SH-SY5Y (cell line): ENCODE data around the gene NR1I3.
A peak's percentile ranks its signal among the peaks of the same experiment; 100 is the strongest.

ENCODE experiments used
- GATA2 ChIP-seq: IDR thresholded peaks from 2 replicates; pipeline ENCODE4 v1.6.1; 2011; ENCODE audit warnings: mild to moderate bottlenecking, low read depth, low read length
- GATA3 ChIP-seq: IDR thresholded peaks from 2 replicates; pipeline ENCODE4 v1.6.1; 2011; ENCODE audit warnings: low read depth, mild to moderate bottlenecking, low read length, moderate library complexity

Gene NR1I3

DNA sequence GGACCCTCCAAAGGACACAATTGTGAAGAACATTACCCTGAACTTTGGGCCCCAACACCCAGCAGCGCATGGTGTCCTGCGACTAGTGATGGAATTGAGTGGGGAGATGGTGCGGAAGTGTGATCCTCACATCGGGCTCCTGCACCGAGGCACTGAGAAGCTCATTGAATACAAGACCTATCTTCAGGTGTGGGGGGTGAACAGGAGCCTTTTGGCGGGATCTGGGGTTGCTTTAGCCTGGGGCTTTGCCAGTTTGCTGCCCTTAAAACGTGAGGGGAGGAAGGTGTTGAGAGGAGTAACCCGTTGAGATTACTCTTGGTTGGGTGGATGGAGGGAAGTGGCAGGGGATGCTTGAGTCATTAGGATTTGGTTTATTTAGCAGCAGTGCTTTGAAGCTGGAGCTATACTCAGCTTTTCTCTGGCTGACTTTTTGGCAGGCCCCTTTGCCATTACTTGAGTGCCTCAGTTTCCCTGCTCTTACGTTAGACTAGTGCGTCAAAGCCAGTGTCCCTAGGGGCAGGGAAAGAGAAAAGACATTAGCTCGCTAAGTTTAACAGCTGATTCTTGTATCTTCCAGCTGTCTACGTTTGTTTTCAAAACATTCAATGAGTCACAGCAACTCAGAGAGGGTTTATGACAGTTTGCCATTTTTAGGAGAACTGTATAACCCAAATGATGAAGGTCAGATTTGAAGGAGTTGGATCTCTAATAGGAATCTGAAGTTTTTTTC lies 31.4 kb downstream of the NR1I3 start:
- TF ChIP-seq GATA2 (no peak), GATA3 (no peak)

DNA sequence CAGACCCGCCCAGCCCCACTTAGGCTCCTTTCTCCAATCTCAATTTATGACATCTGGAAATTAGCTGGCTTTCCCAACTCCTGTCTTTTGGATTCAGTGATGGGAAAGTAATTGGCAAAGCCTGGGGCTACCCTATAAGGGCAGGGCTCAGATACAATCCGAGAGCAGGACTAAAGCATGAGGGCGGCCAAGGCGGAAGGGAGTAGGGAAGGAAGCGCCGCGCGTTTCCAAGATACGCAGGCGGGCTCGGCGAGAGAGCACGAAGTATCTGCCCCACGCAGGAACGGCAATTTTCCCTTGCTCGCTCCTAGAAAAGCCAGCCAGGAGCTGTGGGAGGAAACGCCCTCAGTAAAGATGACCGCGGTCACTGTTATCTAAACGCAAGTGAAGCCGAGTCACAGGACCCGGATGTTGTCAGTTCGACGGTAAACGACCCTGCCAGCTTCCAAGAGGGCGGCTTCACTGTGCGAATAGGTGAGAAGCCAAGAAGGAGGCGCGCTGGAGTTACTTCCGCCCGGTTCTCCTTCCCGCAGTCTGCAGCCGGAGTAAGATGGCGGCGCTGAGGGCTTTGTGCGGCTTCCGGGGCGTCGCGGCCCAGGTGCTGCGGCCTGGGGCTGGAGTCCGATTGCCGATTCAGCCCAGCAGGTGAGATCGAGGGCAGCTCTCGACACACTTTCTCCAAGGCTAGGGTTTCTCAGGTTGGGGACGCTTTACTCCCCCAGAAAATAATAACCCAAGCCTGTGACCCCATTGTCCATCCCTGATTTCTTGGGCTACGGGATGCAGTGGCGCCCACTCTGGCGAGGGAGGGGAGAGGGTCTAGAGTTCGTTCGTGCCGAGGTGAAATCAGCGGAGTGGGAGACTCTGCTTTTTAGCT lies 35.9 kb downstream of the NR1I3 start, which contains the start of gene NDUFS2:
NDUFS2 (plus strand) TSS at position 532 of the 877 bp plus-strand sequence; CDS start at position 551, 19 bp downstream.
- TF ChIP-seq GATA2 = peak; percentile 22; the same call in 1 of the 2 replicates
- TF ChIP-seq GATA3 = no peak

DNA sequence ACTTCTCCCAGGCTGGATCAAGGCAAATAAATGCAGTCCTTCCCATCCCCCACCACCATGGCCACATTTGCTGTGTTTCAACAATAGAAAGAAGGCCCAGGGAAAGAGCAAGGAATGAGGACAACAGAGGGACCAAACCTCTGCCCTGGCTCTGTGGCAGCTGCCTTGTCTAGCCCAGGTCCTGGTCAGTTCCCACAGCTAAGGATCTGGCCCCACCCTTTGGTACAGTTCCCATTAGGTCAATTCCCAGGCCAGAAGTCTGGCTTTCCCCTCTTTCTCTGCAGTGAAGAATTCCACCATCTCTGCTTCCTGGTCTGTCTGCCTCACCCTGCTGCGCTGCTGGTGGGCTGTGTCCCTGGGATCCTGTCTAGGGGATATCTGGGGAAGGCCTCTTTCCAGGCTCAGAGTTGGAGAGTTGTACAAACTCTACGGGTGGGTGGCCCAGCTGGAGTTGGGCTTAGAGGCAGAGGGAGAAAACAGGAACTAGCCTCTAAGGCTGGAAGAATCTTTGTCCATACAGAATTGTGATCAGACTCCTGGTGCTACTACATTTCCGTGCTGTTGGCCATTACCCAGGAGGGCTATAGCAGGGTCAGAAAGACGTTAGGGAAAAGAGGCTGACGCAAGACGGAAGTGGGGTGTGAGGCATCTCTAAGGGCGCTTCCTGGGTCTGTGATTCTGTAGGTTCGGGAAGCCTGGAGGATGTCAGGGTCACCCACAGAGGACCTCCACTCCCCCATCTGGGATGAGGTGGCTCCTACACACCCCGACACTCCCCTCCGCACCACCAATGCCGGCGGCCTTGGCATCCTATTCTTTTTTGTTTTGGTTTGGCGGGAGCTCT lies 36.8 kb downstream of the NR1I3 start:
- TF ChIP-seq GATA3 (no peak), GATA2 (no peak)

DNA sequence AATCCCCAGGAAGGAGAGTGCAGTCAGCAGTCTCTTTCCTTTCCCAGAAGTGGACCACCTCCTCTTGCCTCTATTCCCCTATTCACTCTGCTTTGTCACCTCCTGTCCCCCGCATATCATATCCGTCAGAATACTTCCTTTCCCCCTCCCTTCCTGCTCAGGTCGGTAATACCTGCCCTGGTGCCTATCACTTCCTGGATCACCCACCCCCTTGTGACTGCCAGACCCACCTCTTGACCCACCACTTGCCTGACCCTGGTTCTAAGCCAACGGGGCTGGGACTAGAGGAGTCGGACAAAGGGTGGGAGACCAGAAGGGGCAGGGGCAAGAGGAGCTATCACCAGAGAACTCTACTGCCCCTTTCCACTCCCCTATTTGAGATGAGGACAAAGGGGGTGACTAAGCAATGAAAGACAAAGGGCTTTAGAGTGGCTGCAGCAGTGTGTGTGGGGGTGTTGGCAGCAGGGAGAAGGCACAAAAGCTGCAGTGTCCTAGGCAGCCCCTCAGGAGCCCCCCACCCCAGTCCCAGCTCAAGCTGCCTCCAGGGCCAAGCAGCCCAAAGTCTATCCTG lies 37.5 kb downstream of the NR1I3 start:
- TF ChIP-seq GATA3 = no peak
- no peak for TF ChIP-seq GATA2

DNA sequence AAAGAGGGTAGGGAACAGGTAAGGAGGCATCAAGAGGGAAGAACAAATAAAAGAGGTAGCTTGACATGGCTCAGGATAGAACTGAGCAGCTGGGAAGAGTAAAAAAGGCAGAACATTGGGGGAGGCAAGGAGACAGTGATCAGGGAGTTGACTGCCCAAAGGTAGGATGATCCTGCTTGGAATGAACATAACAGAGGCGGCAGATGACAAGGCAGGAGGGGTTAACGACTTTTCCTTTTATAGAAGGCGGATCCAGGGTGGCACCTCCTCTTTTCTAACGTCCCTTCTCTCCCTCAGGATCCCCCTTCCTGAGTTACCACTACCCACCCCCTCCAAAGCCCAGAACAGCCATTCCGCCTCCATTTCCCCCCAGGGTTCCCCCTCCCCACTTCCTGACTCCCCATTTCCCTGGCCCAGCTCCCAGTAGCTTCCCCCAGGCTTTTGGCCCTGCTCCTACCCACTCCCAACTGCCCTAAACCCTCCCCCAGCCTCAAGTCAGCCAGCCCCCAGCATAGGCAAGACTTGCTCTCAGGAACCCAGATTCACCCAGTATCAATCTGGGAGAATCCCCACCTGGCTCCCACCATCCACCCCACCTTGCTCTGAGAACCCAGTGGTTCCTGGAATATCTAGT lies 38.4 kb downstream of the NR1I3 start:
- TF ChIP-seq GATA3 = no peak
- TF ChIP-seq GATA2 = no peak

DNA sequence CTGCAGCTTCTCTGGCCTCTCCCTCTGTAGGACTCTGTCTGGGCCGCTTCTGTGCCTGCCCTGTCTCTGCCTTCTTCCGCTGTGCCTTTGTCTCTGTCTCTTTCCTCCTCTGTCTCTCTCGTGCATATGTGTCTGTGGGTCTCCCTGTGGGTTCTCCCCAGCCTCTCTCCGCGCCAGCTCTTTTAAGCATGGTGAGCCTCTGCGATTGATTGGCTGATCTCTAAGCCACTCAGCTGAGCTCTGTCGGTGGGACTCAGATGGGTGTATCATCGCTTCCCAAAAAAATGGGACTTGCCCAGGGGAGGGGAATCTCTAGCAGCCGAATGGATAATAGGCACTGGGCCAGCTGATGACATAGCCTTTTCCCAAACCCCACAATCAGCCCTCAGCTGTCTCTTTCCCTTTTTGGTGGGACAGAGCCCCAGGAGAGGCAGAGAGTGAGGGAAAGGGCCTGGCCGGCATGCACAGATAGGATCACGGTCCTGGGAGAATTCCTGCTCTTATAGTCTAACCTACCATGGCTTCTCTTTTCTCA lies 39.0 kb downstream of the NR1I3 start, which contains the start of gene ADAMTS4:
ADAMTS4 (minus strand) TSS at position 158 of the 535 bp plus-strand sequence. CDS start 427 bp downstream, outside the sequence.
- TF ChIP-seq GATA2 (no peak), GATA3 (no peak)

DNA sequence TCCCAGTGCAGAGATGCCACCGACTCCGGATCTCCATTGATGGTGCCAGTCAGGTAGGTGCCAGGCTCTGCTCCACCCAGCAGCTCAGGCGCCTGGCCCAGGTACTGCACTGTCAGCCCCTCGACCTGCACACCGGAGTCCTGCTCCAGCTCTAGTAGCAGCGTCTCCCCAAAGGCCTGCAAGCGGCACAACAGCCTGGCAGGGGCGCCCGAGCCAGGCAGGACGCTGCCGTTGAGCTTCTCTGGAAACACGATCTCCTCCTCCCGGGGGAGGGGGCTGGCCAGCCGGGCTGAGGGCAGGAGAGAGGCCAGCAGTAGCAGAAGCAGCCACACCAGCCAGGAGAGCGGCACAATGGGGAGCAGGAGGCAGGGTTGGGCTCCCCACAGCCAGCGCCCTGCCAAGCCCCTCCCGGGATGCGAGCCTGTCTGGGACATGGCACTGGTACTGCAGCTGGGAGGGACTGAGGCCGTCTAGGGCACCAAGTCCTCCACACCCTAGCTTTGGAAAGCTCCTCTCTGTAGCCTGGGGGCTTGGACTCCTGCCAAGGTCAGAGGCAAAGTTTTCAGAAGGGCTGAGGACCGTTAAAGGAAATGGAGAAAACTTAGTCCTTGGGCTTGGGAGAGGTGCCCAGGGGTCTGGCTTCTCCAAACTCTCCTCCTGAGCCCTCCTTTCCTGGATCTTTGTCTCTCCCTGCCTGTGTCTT lies 39.7 kb downstream of the NR1I3 start:
- TF ChIP-seq GATA3 (no peak), GATA2 (no peak)

DNA sequence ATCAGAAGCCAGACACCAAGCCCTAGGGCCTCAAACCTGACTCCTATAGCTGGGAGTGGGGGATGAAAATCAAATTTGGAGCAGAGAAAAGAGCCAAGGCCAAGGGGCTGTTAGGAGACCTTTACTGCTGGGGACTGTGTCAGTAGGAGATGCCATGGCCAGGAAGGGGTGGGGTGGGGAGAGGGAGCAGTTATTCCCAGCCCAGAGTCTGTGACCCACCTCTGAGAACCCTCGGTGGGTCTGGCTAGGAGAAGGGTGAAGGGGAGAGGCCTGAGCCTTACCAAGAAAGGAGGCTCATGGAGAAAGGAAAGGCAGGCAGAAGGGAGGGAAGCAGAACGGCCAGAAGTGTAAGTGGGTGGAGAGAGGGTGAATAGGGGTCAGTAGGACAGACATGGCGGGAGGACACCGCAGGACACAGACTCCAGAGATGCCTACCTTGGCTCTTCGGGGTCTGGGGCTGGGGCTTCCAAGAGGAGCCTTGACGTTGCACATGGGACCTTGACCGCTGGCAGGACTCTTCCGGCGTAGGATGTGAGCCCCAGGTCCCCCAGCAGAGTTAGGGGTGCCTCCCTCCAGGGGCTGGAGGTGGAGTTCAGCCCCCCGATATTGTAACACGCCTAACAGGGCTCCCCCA lies 40.3 kb downstream of the NR1I3 start:
- TF ChIP-seq GATA2 = no peak
- TF ChIP-seq GATA3 = no peak

DNA sequence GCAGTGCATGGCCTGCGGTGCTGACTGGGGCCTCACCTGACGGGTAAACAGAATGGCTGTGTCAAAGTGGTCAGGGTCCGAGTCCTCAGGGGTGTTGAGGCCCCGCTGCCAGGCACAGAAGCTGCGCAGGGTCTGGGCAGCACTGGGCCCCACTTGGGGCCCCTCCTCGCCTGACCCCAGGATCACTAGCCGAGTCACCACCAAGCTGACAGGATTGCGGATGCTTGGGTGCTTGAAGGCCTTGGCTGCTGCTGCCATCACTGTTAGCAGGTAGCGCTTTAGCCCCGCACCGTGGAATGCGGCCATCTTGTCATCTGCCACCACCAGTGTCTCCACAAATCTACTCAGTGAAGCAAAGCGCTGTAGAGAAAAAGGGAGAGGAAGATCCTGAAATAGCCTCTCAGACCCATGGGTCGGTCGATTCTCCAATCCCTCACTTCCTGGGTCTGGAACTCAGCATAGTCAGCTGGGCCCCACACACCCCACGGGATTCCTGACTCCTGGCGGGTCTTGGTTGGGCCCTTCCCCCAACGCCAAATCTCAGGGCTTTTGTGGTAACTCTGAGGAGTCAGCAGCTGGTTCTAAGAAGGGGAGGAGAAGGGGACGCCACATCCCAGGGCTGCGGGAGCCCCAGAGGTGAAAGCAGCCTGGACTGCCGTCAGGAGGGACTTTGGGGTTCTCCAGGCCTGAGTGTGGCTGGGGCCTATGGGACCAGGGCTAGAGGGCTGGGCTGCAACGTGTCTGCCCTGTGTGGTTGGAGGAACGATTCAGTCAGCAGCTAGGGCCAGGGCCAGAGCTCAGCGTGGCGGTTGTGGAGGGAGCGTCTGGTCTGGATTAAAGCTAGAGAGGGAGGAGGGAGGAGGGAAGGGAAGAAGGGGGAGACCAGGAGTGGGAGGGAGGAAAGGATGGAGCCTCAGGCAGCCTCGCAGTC lies 41.2 kb downstream of the NR1I3 start:
- TF ChIP-seq GATA2 (no peak), GATA3 (no peak)

DNA sequence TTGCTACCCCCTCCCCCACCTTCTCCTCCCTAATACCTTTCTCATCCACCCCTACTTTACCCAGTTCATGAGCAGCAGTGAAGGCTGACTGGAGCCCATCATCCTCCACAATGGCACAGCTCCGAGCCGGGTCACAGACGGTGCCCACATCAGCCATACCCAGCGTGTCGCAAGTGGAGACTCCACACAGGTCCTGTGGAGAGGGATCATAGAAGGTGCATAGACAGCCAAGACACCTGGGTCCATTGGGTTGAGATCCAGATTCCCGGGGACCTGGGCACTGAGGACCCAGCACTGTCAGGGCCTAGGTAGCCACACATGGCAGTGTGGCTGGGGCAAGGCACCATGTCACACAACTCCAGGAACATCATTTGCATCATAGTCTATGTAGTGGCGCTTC lies 41.9 kb downstream of the NR1I3 start:
- TF ChIP-seq GATA3 = no peak
- no peak for TF ChIP-seq GATA2

DNA sequence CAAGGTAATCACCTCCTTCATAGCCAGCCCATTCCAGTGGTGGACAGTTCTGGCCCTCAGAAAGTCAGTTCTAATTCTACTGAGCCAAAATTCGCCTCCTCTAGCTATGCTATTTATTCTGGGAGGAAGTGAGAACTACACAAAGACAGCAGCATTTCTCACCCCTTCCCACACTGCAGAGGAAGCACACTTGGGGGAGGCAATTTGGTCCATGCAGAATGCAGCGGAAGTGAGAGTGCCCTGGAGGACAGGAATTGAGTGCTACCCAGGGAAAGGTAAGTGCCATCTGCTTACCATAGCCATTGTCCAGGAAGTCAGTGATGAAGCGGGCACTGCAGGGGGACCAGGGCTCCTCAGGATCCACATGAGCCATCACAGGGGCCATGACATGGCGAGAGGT lies 42.8 kb downstream of the NR1I3 start:
- TF ChIP-seq GATA2 (no peak), GATA3 (no peak)
